ENCODE data around the gene CBARP. TPM values are rescaled to one million over a fixed set of nuclear protein-coding genes. Genes with fewer than 3 reads are reported as not detected.

Gene CBARP
- total RNA-seq, 1 experiment from 2014 or later, result 23.8 TPM

- TF ChIP-seq POLR2AphosphoS5 (IDR thresholded peaks at IDR 0.05; ENCODE audit: low read depth, low read length), result peak; percentile 44; the same call in 1 of the 2 replicates
- peak; percentile 40 for TF ChIP-seq TCF7L2 (IDR thresholded peaks at IDR 0.05; ENCODE audit: borderline replicate concordance, extremely low read depth, insufficient read depth, insufficient read length)
- no peak for TF ChIP-seq POLR2A (IDR thresholded peaks at IDR 0.05; ENCODE audit: borderline replicate concordance, extremely low read depth, insufficient read depth, insufficient read length)
- peak; percentile 31 for TF ChIP-seq YY1 (IDR thresholded peaks at IDR 0.05; ENCODE audit: extremely low read depth, insufficient replicate concordance, low read depth, low read length)
- TF ChIP-seq, protein P1, sequence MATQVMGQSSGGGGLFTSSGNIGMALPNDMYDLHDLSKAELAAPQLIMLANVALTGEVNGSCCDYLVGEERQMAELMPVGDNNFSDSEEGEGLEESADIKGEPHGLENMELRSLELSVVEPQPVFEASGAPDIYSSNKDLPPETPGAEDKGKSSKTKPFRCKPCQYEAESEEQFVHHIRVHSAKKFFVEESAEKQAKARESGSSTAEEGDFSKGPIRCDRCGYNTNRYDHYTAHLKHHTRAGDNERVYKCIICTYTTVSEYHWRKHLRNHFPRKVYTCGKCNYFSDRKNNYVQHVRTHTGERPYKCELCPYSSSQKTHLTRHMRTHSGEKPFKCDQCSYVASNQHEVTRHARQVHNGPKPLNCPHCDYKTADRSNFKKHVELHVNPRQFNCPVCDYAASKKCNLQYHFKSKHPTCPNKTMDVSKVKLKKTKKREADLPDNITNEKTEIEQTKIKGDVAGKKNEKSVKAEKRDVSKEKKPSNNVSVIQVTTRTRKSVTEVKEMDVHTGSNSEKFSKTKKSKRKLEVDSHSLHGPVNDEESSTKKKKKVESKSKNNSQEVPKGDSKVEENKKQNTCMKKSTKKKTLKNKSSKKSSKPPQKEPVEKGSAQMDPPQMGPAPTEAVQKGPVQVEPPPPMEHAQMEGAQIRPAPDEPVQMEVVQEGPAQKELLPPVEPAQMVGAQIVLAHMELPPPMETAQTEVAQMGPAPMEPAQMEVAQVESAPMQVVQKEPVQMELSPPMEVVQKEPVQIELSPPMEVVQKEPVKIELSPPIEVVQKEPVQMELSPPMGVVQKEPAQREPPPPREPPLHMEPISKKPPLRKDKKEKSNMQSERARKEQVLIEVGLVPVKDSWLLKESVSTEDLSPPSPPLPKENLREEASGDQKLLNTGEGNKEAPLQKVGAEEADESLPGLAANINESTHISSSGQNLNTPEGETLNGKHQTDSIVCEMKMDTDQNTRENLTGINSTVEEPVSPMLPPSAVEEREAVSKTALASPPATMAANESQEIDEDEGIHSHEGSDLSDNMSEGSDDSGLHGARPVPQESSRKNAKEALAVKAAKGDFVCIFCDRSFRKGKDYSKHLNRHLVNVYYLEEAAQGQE (IDR thresholded peaks at IDR 0.05; ENCODE audit: low read depth), result no peak
- TF ChIP-seq RAD21 (IDR thresholded peaks at IDR 0.05; ENCODE audit: low read depth), result 0 out of 2 replicates have a peak, but pooled peaks have one; percentile 3
- ATAC-seq, result peak; percentile 83
- intact Hi-C loops (cut with micrococcal nuclease), result loop anchor here (10.0 kb wide), 1 partner anchor 265 kb away; the partner anchor contains the start of gene ARID3A
- DNase-seq (ENCODE audit: low read depth, low spot score), result peak; percentile 75
- ChIA-PET RAD21 (ENCODE audit: low non-redundant PET in 1 of 2, low total read pairs in 2 of 2, uncharacterized antibody in 2 of 2, unreplicated experiment in 2 of 2) (no interaction called here), CTCF (interaction anchor here (2.0 kb wide), 1 partner anchor 76 kb away, joined by 6 read pairs; no protein-coding TSS in a partner anchor), POLR2A (interaction anchor here (1.1 kb wide), 1 partner anchor 80 kb away, joined by 3 read pairs; the partner anchor contains the start of gene CIRBP)
- Histone ChIP-seq H4K20me1 (ENCODE audit: insufficient read depth) (no peaks in the 10 kb centered on the region), H3K79me2 (ENCODE audit: insufficient read depth, low read length) (no peaks in the 10 kb centered on the region), H3K27ac (ENCODE audit: low read depth, low read length) (peak overlapping the region; percentile 77), H3K9me2 (ENCODE audit: insufficient read depth) (no peaks in the 10 kb centered on the region), H3K4me2 (ENCODE audit: low read length) (peak overlapping the region; percentile 63), H3K9ac (ENCODE audit: low read length) (peak overlapping the region; percentile 41), H3K4me3 (replicated peaks in 1 of 2; ENCODE audit: low read depth in 1 of 2, low read length in 2 of 2) (peak overlapping the region in 1 of 2 experiments; percentile 10; a peak in 2 of 4 replicates), H2AFZ (ENCODE audit: low read depth, low read length, poor library complexity, severe bottlenecking) (no peak overlapping the region), H3K36me3 (ENCODE audit: control insufficient read depth in 1 of 2, insufficient read depth in 2 of 2, low read length in 2 of 2) (no peaks in the 10 kb centered on the region), H3K4me1 (ENCODE audit: control insufficient read depth in 1 of 2, insufficient read depth in 2 of 2, low read length in 2 of 2) (peaks cover 40 to 64% of the 10 kb centered on the region in 2 experiments), H3K27me3 (ENCODE audit: insufficient read depth, low read length) (no peaks in the 10 kb centered on the region), H3K9me3 (ENCODE audit: control insufficient read depth in 1 of 2, insufficient read depth in 1 of 2, low read depth in 1 of 2, low read length in 2 of 2) (no peaks in the 10 kb centered on the region)
- no TSS peak for BruUV-seq (replicated peaks)
Measured at GRCh38 chr19:1189419-1189818, 48.4 kb downstream of the CBARP start.
